Inflammatory macrophage treated with lipopolysaccharide for 1 hour (primary cell): ENCODE measurements around the gene SLC1A1.
A peak's percentile ranks its signal among the peaks of the same experiment; 100 is the strongest.

Experiments
- DNase-seq, 2 donors: peaks; one replicate each; pipeline ENCODE4 v3.0.0-alpha.2; 2020 to 2022

The SLC1A1 gene

DNA sequence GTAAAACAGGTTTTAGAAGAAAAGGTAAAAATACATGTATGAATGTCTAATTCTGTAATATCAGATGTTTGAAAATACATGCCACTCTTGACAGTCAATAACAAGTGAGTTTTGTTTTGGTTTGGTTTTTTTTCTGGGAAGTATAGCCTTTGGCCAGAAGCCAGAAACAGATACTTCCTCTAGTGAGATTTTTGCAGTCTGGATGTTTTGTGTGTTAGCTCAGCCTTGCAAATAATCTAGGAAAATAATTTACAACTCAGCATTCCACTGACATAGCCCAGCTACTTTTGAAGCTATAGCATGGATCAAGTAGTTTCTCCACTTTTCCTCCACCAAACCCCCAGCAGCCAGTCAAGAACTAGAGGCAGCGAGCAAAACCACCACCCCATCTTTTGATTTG is 56.7 kb downstream of the SLC1A1 start:
- DNase-seq = peak in 1 of 2 donors; percentile 2

DNA sequence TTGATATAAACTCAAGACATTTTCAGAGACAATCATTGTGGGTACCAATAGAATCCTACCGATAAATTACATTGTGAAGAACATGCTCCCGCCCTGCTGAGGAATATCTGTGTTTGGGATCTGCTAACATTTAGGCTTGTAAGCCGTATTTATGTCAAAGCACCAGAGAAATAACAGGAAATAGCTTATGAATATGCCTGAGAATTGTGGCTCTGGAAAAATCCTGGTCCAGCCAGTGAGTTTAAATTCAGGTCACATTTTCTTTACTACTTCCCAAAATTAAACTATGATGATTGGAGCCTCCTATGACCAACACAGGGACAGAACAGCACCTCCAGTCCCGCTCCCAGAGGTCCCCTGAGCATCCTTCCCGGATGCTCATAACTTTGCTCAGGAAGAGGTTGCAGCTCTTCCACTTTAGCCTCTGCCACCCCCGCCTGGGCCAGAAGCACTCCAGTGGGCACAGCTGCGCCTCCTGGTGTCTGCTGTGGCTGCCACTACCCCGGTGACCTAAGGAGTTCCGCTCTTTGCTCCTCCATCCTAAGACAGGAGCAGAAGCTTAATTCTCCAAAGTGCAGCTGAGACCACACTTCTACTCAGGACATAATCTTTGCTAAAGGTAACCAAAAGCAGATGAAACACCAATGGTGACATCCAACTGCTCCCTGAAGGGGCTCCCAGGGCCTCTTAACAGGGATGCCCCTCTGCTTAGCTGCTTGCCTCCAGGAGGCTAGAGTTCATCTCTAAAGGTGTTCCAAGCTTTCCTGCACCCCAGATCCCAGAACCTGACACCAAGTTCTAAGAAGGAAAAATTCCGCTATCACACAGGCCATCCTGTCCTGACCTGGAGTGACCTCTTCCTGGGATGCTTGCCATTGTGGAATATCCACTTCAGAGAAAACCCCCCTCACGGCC is 58.8 kb downstream of the SLC1A1 start:
- DNase-seq = peak in 1 of 2 donors; percentile 2

DNA sequence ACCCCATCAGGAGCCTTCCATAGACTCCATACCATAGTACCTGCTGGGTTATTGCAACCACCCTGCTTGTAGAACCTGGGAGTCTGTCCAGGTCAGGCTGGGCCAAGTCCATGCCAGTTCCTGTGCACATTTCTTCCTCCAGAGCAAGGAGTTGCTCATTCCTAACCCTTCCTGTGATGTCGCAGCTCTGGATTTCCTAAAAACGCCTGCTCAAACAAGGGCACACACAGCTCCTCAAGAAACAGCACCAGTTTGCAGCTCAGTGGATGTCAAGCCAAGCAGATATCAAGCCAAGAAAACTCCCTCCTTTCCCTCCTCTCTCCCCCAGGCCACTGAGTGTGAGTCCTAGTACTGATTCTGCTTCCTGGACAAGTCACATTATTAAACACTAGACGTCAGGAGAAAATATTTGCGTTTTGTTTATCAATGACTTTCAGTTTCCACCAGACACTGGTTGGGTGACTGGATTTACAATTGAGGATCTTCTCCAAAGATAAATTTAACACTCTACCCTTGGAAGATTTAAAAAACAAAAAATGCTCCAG is 59.6 kb downstream of the SLC1A1 start:
- DNase-seq = no peak

DNA sequence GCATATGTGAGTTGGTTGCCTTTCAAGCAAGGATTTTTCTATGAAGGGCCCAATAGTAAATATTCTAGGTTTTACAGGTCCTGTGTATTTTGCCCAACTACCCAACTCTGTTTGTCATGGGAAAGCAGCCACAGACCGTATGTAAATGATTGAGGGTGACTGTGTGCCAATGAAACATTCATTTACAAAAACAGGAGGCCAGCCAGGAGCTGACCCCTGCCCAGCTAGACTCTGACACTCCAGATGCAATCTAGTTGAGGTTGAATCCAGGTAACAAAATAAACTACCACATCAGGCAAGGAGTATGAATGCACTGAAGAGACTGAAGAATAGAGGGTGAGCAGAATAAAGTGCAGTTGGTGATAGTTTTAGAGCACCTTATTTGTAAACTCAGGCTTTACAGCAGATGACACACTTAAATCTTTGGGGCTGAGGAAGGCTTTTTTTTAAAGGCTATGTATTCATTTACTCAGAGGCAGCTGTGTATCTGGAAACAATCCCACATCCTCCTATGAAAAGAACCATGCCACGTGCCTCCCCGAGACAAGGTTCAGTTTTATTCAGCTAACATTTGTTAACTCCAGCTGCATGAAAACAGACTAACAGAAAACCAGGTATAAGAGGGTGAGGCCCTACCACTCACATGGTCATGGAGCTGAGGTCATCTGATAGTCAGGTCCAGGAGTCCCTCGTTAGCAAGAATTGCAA is 60.7 kb downstream of the SLC1A1 start:
- DNase-seq = no peak

DNA sequence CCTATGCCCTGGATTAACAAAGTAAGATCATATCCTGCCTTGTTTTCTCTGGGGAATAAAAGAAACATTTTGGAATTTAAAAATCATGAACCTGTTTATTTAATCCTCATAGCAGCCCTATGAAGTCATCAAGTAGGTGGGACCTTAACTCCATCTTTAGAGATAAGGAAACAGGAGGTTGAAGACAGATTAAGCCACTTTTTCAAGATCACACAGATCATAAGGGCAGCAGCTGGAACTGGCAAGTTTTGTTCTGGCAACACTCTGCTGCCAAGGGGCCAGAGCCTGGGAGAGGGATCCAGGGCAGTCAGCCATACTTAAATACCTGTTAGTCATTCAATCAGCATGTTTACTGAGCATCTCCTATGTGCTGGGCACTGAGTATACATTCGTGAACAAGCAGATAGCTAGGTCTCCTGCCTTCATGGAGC is 63.7 kb downstream of the SLC1A1 start:
- no peak for DNase-seq

DNA sequence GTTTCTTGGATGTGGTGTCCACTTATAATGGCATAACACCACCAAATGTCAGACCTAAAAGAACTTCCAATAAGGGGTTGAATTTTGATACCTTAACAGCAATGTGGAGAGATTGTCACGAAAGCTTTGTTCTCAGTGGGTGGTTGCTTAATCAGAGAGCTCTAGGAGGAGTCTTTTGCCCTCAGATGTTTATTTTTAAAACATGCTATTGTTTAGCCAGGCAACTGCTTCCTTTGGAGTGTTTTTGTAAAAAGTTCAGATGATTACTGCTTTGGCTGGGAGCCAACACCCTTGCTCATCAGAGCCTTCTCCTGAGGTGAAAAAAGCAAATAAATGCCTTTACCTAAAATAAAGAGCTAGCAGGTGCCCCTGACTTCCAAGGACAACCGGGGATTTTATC is 65.0 kb downstream of the SLC1A1 start:
- no peak for DNase-seq

DNA sequence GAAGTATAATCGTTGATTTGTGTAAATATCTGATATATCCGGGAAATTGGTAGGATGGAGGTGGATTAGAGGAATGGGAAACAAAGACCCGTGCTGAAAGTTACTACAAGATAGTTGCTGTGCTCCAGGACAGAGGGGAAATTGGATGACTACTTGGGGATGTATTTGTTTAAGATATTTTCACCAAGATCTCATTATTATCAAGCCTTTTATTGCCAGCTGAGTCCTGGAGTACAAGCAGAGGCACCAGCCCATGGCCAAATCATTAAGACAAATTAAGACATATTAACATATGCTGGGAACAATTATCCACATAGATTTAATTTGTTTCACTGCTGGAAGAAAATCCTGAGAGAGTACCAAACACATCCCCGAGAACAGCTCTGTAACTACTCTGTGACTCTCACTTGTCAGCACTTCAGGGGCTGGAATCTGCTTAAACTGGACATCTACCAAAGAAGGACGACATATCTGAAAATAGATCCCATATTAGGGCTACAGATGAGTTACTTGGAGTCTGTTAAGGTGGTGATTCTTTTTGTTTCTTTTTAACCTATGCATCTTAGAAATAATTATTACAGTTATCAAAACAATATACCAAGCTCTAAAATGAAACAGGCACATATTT is 68.2 kb downstream of the SLC1A1 start:
- no peak for DNase-seq

DNA sequence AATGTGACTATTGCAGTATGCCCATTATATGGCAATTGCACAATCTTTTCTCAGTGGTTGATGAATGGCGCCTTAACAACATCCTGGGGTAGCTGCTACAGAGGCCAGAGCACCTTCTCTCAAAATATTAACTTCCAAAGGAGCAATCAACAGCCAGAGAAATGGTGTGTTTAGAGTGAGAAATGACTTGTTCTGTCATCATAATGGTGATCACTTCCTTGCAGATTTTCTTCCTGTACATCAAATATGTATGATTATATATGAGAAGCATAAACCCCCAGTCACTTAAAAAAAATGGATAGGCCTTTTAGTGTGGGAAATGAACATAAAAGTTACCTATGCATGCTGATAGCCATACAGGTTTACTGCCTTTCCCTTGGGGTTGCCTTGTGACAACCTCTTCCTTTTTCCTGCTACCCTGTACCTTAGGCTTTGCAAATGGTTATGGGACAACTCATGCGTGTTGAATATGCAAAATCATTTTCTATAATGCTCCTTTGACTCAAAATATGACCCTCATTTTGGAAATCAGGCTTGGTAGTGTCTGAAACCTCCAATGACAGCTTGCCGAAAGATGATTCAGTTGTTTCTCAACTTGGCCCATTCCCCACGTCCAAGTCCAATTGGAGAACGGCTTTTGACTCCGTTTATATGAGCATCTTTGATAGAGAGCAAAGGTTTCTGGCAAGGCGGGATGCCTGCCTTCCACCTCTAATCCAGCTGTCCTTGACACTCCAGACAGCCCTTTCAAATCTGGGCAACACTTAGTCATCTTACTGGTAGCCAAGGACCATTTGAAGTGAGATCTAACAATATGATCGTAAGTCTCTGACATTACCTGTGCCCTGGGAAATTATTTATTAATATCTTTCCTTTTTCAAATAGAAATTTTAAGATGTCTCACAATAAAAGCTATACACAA is 69.3 kb downstream of the SLC1A1 start:
- no peak for DNase-seq

DNA sequence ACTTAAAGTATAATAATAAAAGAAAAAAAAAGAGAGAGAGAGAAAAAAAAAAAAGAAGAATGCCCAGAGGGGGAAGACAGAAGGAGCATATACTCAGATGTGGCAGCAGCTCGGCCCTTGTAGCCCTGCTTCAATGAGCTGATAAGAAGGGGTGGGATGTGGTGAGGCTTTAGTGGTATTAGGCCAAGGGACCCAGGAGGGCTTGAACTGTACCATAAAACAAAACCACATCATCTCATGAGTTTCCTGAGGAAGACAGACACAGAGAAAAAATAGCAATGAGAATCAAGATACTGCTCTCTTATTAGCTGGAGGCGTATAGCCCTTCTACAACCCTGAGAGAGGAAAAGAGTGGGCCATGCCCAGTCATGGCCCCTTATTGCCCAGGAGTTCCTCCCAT is 72.8 kb downstream of the SLC1A1 start:
- no peak for DNase-seq

DNA sequence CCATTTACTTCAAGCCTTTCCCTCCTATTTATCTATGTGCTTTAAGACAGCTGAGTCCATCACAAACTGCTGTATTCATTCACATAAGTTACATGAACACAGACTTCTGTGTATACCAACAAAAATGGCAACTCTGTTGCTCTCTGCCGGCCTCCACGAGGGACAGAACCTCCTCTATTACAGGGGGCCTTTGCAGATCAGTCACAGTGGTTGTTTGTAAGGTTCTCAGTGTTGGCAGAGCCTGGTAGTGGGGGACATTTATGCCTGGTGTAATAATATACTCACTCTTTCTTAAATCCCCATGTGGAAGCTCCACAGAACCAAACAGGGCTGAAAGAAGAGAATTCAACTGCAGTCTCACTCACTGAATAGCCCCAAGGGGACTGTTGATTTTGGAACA is 76.5 kb downstream of the SLC1A1 start:
- DNase-seq = no peak

DNA sequence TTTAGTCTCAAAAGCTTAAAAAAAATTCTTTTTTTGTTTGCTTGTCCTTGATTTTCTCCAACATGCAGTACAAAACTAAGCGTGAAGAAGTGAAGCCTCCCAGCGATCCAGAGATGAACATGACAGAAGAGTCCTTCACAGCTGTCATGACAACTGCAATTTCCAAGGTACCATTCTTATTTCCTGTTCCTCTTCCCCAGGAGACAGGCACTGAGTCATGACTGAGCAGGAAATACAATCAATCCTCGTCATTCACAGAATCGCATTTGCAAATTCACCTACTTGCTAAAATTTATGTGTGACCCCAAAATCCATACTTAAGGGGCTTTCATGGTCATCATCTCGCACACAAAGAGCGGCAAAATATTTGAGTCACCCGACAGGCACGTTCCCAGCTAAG is 77.3 kb downstream of the SLC1A1 start:
- DNase-seq = no peak

DNA sequence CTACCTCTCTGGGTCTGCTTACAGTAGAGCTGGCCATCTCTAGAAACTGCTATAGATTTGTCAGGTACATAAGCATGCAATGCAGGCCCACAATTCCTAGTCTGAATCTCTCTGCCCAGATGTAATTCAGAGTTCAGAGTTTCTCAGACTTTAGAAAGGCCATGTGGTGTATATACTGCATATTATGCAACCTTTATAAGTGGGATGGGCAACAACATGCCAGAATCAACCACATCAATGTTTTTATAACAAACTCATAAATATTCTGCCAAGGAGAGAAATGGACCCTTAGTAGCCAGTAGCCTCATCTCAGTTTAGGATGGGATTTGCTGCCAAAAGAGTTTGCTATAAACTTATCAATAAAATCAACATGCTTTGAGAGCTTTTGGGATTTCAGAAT is 78.8 kb downstream of the SLC1A1 start:
- DNase-seq = no peak

DNA sequence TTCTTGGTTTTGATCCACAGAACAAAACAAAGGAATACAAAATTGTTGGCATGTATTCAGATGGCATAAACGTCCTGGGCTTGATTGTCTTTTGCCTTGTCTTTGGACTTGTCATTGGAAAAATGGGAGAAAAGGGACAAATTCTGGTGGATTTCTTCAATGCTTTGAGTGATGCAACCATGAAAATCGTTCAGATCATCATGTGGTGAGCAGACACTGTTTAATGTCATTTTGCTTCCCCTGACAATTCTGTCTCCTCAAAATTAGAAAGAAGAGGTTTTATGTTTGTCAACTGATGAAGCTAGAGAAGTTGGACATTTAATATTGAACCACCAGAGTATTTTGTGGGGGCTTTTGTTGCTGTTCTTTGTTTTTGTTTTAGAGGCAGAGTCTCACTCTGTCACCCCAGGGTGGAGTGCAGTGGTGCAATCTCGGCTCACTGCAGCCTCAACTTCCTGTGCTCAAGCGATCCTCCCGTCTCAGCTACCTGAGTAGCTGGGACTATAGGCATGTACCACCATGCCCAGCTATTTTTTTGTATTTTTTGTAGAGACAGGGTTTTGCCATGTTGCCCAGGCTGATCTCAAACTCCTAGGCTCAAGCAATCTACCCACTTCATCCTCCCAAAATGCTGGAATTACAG is 82.0 kb downstream of the SLC1A1 start:
- no peak for DNase-seq

DNA sequence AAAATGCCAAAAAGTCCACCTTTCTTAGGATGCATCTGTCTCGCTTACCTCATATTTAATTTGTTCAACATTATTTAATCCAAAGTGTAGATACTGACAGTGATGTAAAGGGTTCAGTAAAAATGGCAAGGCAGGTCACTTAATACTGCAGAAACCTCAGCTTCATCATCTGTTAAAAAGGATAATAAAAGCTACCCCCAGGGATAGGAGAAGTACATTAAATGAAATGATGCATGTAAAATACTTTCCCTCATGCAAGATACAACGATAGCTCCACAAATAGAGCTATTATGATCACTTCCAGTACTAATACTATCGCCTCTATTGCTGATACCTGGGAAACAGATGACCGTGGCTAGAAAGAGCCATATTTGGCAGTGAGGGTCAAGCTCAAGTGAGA is 82.9 kb downstream of the SLC1A1 start:
- no peak for DNase-seq

DNA sequence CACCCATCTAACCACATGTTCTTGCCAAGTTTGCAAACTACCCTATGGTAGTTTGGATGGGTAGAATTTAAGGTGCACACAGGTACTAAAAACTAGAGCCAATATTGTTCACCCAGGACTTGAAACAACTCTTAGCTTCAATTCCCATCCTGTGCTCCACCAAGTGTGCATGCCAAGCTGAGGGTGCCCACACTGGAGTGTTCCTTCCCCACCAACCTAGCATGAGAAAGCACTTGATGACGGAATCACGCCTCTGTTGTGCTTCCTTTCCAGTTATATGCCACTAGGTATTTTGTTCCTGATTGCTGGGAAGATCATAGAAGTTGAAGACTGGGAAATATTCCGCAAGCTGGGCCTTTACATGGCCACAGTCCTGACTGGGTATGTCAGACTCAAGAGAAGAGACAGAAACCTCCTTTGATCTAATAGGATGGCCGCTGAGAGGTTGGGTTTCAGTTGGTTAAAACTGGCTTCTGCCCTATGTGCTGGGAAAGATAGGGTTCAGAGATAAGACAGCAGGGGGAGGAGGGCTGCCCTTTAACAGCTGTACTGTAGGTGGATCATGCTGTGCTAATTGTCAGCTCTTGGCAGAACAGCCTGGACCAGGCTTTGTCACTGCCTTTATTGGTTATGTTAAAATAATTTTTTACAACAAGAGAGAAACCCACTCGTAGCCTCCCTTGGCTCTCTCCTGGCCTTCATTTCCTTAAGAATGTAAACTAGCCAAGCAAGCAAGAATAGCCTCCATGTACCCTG is 83.5 kb downstream of the SLC1A1 start:
- DNase-seq = no peak

DNA sequence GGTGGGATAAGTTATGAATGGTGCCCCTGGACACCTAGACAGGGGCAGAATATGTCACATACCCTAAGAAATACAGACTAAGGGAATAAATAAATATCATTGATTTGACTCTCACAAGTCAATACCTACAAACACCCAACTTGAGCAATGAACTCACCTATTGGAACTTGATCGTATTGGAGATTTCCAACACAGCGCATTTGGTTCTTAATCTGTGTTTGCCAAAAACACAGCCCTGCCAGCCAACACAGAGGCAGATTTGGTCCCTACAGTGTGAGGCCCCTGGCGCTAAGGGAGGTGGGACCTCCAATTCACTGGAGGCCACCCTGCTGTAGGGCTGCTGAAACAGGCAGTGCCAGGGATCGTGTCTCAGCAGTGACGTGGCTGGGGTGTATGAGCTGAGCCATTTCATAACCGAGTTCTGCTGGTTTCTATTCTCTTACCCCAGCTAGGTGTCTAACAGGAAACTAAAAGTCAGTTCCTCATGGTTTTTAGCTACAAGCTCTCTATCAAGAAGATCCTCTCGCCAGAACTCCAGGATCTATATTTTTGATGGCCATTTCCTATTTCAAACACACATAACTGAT is 84.5 kb downstream of the SLC1A1 start:
- no peak for DNase-seq

DNA sequence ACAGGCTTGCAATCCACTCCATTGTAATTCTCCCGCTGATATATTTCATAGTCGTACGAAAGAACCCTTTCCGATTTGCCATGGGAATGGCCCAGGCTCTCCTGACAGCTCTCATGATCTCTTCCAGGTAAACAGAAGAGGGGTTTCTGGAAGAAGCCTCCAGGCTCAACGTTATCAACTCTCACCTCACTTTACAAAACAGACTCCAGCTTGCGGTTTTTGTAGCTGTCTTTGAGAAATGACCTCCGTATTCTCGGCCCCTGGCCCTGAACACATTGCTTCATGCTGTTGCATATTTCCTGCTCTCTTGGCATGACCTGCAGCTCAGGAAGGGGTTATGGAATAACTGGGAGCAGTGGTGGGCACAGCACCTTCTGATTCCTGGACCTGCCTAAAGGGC is 85.7 kb downstream of the SLC1A1 start:
- no peak for DNase-seq

DNA sequence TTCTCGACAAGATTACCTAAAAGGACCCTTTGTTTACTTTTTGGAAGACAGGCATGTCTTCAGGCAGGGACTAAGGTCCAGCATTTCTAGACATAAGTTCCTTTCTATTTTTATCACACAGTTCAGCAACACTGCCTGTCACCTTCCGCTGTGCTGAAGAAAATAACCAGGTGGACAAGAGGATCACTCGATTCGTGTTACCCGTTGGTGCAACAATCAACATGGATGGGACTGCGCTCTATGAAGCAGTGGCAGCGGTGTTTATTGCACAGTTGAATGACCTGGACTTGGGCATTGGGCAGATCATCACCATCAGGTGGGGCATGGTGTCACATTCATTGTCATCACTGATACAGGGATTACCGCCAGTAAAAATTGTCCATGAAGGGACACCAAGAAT is 86.2 kb downstream of the SLC1A1 start:
- DNase-seq = no peak

DNA sequence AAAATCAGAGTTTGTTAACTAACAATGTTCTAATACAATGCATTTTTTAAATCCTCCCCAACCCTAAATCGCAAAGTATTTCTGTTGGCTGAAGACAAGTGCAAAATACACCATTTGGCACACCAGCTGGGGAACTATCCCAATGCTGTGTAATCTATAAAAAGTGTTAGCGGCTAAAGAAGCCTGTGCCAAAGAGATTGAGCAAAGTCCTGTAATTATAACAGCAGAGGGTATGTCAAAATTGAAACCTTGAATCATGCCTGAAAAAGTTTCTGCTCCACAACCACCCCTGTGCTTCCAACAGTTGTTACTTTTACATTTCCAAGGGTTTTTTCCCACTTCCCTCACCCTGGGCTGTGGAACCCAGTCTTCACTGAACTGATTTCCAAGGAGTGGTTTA is 88.7 kb downstream of the SLC1A1 start:
- no peak for DNase-seq

DNA sequence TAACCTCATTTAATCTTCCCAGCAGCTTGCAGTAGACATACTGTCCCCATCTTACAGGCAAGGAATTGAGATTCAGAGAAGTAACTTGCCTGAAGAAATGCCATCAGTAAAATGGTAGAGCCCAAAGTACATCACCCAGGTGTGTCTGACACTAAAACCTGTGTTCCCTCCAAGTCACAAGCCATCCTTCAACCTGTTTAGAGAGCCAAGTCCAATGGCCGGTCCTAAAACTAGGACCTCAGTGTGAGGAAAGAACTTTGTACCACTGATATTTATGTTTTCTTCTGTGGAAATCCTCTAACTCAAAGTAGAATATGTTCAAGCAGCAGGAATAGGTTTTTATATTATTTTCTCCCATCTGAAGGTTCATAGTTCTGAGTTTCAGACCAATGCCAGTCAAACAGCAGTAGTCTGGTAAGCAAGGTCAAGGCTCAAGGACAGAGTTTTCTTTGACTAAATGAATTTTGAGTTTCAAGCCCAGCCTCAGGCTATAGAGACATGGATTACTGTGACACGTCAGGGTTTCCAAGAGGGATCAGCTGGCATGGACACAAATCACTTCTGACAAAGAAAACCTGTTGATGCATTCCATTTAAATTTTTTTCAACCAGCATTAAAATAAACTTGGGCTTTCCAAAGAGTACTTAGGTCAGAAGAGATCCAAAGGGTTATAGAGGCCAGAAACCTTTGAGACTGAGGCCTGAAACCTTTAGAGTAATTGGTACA is 90.9 kb downstream of the SLC1A1 start:
- DNase-seq = no peak
